AG04450 (cell line): ENCODE data around the gene RNF20. TPM values are rescaled to one million over a fixed set of nuclear protein-coding genes. Genes with fewer than 3 reads are reported as not detected.

ENCODE experiments used
- CTCF ChIA-PET: fragments of 300-600, 350-600 bp; formaldehyde crosslinking; extraction: SDS; loops from one replicate; lab custom pipeline; 2022; ENCODE audit warnings: antibody characterized with exemption, inconsistent platforms; lab: Charles Lee
- POLR2A ChIA-PET: fragments of 350-600 bp; formaldehyde crosslinking; extraction: SDS; loops from one replicate; lab custom pipeline; 2021; ENCODE audit warnings: antibody characterized with exemption, inconsistent platforms; lab: Yijun Ruan, JAX
- DNase-seq: peaks from one replicate; pipeline ENCODE4 v3.0.0-alpha.2; 2011; ENCODE audit warnings: low read depth, low spot score
- H3K27ac ChIP-seq: one replicate; pipeline ENCODE4 v1.5.1; 2012; ENCODE audit warnings: low read depth, low read length, control low read depth
- H3K27me3 ChIP-seq: one replicate; pipeline ENCODE4 v1.6.0; 2012; ENCODE audit warnings: low read length; ENCODE audit not compliant: control insufficient read depth, insufficient read depth
- H3K4me3 ChIP-seq: 2 replicates; pipeline ENCODE4 v1.5.1; 2011; ENCODE audit warnings: mild to moderate bottlenecking, low read depth, low read length, control low read depth
- H3K9me3 ChIP-seq: 2 replicates; pipeline ENCODE4 v1.5.1; 2012; ENCODE audit warnings: low read length; ENCODE audit not compliant: control insufficient read depth, insufficient read depth
- polyA plus RNA-seq: library from polyadenylated mRNA; depleted of rRNA; stranded (reverse); fragments of >200 nt; gene quantifications from 2 replicates; pipeline ENCODE4 v1.2.3, GENCODE V29; 2011
- TF ChIP-seq, protein P1 (sequence below): IDR thresholded peaks from 2 replicates; pipeline ENCODE4 v1.5.1; 2011; ENCODE audit warnings: low read depth, low read length, control low read depth, inconsistent platforms

The RNF20 gene
- polyA plus RNA-seq, 1 experiment = 42.0 TPM

DNA sequence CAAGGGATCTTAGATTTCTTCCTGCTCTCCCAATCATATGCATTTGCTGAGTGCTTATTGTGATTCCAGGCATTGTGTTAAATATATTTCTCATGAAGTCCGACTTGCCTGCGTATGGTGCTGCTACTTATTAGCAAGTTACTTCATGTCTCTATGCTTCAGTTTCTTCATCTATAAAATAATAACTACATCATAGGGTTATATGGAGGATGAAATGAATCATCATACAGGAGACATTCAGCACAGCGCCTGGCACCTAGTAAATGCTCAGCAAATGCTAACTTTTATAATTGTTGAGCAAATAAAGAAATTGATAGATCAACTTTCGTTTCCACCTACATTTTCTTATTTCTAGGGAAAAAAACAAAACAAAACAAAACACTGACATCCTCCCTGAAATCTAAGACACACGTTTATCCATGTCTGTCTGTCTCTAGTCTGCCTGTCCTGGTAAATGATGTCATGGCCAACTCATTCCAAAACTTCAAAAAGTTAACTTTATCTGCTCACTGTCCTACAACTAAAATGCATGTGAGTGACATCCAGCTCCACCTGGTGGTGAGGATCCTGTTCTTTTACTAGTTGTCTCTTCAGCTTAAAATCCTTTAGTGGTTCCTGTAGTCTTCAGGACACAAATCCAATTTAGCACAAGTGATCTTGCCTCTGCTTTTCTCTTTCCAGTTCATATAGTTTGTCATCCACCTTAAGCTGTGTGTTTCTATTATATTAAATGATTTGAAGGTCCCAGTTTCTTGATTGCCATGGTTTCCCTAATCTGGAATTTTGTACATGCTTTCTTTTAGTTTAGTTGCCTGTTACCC is 33.5 kb downstream of the RNF20 start:
- Histone ChIP-seq H3K4me3 (no peak overlapping the region), H3K9me3 (no peaks in the 10 kb centered on the region), H3K27ac (no peak overlapping the region), H3K27me3 (no peaks in the 10 kb centered on the region)
- no peak for DNase-seq
- TF ChIP-seq, protein P1, sequence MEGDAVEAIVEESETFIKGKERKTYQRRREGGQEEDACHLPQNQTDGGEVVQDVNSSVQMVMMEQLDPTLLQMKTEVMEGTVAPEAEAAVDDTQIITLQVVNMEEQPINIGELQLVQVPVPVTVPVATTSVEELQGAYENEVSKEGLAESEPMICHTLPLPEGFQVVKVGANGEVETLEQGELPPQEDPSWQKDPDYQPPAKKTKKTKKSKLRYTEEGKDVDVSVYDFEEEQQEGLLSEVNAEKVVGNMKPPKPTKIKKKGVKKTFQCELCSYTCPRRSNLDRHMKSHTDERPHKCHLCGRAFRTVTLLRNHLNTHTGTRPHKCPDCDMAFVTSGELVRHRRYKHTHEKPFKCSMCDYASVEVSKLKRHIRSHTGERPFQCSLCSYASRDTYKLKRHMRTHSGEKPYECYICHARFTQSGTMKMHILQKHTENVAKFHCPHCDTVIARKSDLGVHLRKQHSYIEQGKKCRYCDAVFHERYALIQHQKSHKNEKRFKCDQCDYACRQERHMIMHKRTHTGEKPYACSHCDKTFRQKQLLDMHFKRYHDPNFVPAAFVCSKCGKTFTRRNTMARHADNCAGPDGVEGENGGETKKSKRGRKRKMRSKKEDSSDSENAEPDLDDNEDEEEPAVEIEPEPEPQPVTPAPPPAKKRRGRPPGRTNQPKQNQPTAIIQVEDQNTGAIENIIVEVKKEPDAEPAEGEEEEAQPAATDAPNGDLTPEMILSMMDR = peak; percentile 68
- ChIA-PET CTCF (interaction anchor here (0.8 to 4.8 kb wide), 10 partner anchors 10 to 121 kb away, joined by 3 to 42 read pairs (median 5); no protein-coding TSS in a partner anchor), POLR2A (no interaction called here)

DNA sequence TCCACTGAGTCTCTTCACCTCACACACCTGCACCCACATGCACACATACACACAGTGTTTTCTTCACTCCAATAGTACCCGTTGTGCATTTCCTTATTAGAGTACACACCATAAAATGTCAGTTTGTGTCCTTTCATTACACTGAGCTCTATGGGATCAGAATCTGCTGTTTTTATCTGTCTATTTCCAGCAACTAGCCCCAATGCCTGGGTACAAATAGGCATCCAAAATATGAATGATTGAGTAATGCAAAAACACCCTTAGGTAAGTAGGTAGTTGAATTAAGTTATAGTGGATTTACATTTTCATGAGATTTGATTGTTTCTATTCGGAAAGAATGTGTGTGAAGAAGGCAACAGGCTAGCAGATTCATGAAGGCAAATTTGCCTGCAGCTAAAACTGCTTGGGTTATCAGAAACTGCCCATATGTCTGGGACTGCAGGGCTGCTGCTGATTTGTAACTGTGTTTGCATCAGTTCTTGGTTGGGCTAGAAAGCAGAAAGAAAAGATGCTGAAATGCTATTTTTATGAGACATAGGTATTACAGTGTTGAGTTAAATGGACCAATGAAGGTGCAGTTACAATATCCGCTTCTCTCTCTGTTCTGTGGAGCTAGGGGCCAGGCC is 34.2 kb downstream of the RNF20 start:
- Histone ChIP-seq H3K9me3 (no peaks in the 10 kb centered on the region), H3K4me3 (no peak overlapping the region), H3K27ac (no peak overlapping the region), H3K27me3 (no peaks in the 10 kb centered on the region)
- DNase-seq = no peak
- TF ChIP-seq, protein P1 = no peak
- ChIA-PET CTCF (interaction anchor here (0.8 to 4.8 kb wide), 10 partner anchors 9 to 122 kb away, joined by 3 to 42 read pairs (median 5); no protein-coding TSS in a partner anchor), POLR2A (no interaction called here)

DNA sequence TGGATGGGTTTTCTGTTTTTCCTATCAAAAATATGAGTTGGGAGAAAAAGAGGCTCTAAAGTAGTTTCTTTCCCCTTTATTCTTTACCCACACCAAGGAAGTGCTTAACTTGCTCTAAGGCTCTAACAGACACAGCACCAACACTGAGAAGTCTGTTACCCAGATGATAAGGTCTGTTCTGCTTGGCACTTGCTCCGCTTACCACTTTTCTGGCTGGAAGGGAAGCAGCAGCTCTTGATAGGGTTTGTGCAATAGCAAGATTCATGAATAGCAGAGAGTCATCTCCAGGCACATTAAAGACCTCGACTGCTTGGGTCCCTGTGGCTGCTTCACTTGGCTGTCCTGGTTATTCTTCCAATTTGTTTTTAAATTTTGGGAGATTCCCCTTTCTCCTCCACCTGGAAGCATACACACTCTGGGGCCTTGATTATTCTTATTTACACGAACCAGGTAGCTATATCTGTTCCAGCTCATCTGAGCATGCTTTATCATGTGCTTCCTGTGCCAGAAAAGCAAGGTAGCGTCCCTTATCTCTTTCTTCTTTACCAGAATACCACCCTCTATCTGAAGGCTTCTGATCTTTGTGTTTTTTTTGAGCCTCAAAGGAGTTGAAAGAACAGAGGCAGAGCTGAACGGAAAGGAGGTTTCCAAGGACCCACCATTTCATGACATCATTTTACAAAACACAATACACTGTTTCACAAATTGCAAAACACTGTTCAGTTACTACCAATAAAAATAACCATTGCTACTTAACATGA is 36.3 kb downstream of the RNF20 start:
- ChIA-PET POLR2A (no interaction called here), CTCF (interaction anchor here (0.6 to 1.9 kb wide), 3 partner anchors 111 to 133 kb away, joined by 3 to 4 read pairs (median 4); no protein-coding TSS in a partner anchor)
- Histone ChIP-seq H3K9me3 (no peaks in the 10 kb centered on the region), H3K27ac (no peak overlapping the region), H3K27me3 (no peaks in the 10 kb centered on the region), H3K4me3 (no peak overlapping the region)
- TF ChIP-seq, protein P1 = no peak
- DNase-seq = no peak

DNA sequence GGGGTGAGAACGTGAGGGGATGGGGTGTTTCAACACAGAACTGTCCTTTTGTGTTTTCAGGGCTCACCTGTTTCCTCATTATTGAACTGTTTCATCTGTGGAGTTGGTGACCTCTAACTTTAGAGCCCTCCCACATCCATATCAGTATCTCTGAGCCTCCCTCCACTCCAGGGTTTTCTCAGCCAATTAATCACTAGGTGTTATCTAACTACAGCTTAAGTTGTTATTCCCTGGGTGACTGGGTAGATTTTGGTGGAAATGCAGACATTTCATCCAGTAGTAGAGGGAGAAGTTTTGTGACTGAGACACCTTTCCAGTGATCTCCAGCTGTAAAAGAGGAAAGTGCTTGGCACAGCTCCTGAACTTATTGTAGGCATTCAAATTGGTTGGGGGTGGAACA is 37.5 kb downstream of the RNF20 start:
- H3K4me3 ChIP-seq = no peak overlapping the region
- CTCF ChIA-PET = interaction anchor here (1.9 kb wide), 1 partner anchor 112 kb away, joined by 4 read pairs; no protein-coding TSS in a partner anchor
- no peak overlapping the region for H3K27ac ChIP-seq
- no peaks in the 10 kb centered on the region for H3K27me3 ChIP-seq
- POLR2A ChIA-PET = no interaction called here
- no peak for DNase-seq
- TF ChIP-seq, protein P1 = no peak
- no peaks in the 10 kb centered on the region for H3K9me3 ChIP-seq
